ENCODE data around the gene NSMCE4A. TPM values are rescaled to one million over a fixed set of nuclear protein-coding genes. Genes with fewer than 3 reads are reported as not detected.
A peak's percentile ranks its signal among the peaks of the same experiment; 100 is the strongest.
"Not testable (repeated sequence)": the region's sequence is repeated elsewhere in the genome, so short reads cannot be mapped to it uniquely, and the experiment has no call there.

Gene NSMCE4A
- total RNA-seq: 100 to 1,000 TPM in 1 of 4 donors, 10 to 100 TPM in 3; 52.7 to 168 (median 66.4) TPM

- H3K27ac ChIP-seq: peak within 1 kb of the TSS; percentile 97
- TF ChIP-seq CTCF (IDR thresholded peaks at IDR 0.05): no peak
- TF ChIP-seq POLR2AphosphoS5 (IDR thresholded peaks at IDR 0.05): peak in 1 of 3 donors; percentile 37
- no peak for TF ChIP-seq POLR2A (IDR thresholded peaks at IDR 0.05)
- no peak for TF ChIP-seq EP300 (IDR thresholded peaks at IDR 0.05)
- H3K4me1 ChIP-seq: peaks cover 23% of the 10 kb centered on the region
- under 1% methylated on average over 29 of the region's 101 CpGs for WGBS
- peaks cover 18% of the 10 kb centered on the region for H3K36me3 ChIP-seq
- peak; percentile 83 to 87 for DNase-seq (ENCODE audit: low spot score in 2 of 2)
- no peaks in the 10 kb centered on the region for H3K27me3 ChIP-seq
- H3K9me3 ChIP-seq: no peaks in the 10 kb centered on the region
- peak within 1 kb of the TSS; percentile 84 for H3K4me3 ChIP-seq
Measured at GRCh38 chr10:121974535-121975294, at the start of gene NSMCE4A. Gene NSMCE4A, minus strand, starts transcription at chr10:121975217. Its CDS starts 52 bp downstream, at chr10:121975165.

DNA sequence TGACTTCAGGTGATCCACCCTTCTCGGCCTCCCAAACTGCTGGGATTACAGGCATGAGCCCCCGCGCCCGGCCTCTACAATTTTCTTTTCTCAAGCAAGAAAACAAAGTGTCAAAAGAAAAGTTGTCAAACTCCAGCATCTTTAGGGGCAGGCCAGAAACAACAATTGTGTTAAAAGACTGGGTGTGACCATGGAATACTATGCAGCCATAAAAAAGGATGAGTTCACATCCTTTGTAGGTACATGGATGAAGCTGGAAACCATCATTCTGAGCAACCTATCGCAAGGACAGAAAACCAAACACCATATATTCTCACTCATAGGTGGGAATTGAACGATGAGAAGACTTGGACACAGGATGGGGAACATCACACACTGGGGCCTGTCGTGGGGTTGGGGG is 48.2 kb upstream of the NSMCE4A start:
- H3K9me3 ChIP-seq; H3K4me3 ChIP-seq; H3K27ac ChIP-seq; H3K36me3 ChIP-seq; DNase-seq (ENCODE audit: low spot score in 2 of 2); H3K27me3 ChIP-seq: not testable (repeated sequence)
- WGBS: 98% methylated on average over 7 of the region's 7 CpGs
- peaks cover 33% of the 10 kb centered on the region for H3K4me1 ChIP-seq

- peak overlapping the region; percentile 42 for H3K4me3 ChIP-seq
- DNase-seq (ENCODE audit: low spot score in 2 of 2): no peak
- 78% methylated on average over 4 of the region's 4 CpGs for WGBS
- H3K27ac ChIP-seq: peak overlapping the region; percentile 94
- TF ChIP-seq POLR2AphosphoS5 (IDR thresholded peaks at IDR 0.05): no peak
- no peak for TF ChIP-seq EP300 (IDR thresholded peaks at IDR 0.05)
- TF ChIP-seq CTCF (IDR thresholded peaks at IDR 0.05): no peak
- TF ChIP-seq POLR2A (IDR thresholded peaks at IDR 0.05): no peak
- H3K9me3 ChIP-seq: no peaks in the 10 kb centered on the region
- no peaks in the 10 kb centered on the region for H3K27me3 ChIP-seq
- H3K36me3 ChIP-seq: no peaks in the 10 kb centered on the region
- peaks cover 35% of the 10 kb centered on the region for H3K4me1 ChIP-seq
Measured at GRCh38 chr10:122022276-122022675, 47.3 kb upstream of the NSMCE4A start.

DNA sequence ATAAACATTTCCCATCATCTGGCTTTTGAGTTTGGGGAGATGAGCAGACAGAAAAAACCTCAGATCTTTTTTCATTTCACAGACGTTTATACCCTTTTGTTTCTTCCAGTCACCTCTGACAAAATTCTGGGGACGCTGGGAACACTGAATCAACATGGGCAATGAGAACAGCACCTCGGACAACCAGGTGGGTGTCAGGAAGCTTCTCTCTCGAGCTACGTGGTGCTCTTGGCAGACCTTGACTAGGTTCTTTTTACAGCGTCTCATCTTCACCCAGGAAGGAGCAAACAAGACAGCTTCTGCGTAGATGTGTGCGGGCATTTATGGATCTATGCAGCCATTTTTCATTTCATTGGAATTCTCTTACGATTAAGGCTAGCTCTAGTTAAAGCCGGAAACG is 46.8 kb upstream of the NSMCE4A start:
- TF ChIP-seq EP300 (IDR thresholded peaks at IDR 0.05) (no peak), POLR2AphosphoS5 (IDR thresholded peaks at IDR 0.05) (no peak), POLR2A (IDR thresholded peaks at IDR 0.05) (no peak), CTCF (IDR thresholded peaks at IDR 0.05) (no peak)
- Histone ChIP-seq H3K4me1 (peaks cover 35% of the 10 kb centered on the region), H3K4me3 (peak overlapping the region; percentile 42), H3K27me3 (no peaks in the 10 kb centered on the region), H3K27ac (peak overlapping the region; percentile 94), H3K9me3 (no peaks in the 10 kb centered on the region), H3K36me3 (no peaks in the 10 kb centered on the region)
- 50% methylated on average over 11 of the region's 11 CpGs for WGBS
- no peak for DNase-seq (ENCODE audit: low spot score in 2 of 2)

DNA sequence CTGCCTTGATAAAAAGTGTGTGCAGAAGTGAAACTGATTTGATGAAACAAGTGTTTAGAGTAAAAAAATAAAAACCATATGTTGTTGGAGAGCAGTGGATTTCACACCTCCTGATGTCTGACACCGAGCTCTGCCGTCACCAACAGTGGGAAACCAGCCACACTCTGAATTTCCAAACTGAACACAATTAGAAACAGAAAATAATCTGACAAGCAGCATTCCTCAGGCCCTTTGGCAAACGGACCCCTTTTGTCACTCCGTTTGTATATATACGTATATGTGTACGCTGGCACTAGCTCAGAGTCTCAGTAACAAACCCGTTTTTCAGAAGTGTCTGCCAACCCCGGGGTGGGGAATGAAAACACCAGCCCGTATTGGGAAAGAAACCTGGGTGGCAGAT is 46.4 kb upstream of the NSMCE4A start:
- Histone ChIP-seq H3K4me1 (peaks cover 35% of the 10 kb centered on the region), H3K4me3 (peak overlapping the region; percentile 42), H3K27ac (peak overlapping the region; percentile 94), H3K36me3 (no peaks in the 10 kb centered on the region), H3K27me3 (no peaks in the 10 kb centered on the region), H3K9me3 (no peaks in the 10 kb centered on the region)
- TF ChIP-seq POLR2A (IDR thresholded peaks at IDR 0.05) (no peak), POLR2AphosphoS5 (IDR thresholded peaks at IDR 0.05) (peak in 1 of 3 donors; percentile 24)
- WGBS: 27% methylated on average over 9 of the region's 9 CpGs
- DNase-seq (ENCODE audit: low spot score in 2 of 2): peak in 1 of 2 donors; percentile 84

DNA sequence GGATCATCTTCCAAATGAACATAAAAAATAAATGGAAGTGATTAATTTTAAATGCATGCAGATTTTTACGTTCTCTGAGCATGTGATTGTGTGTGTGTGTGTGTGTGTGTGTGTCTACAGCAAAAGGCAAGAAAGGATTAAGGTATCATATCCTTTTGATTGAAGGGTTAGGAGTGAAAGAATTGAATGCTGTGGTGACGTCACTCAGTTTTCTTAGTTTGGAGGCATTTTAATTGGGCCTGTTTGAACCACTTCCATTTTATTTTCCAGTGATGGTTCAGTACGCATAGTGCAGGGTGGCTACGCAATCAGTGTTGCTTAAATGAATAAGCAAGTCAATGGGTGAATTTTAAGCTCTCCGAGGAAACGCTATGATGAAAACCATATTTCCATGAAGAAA is 45.2 kb upstream of the NSMCE4A start:
- Histone ChIP-seq H3K4me3 (peak overlapping the region; percentile 42), H3K36me3 (no peaks in the 10 kb centered on the region), H3K4me1 (peaks cover 35% of the 10 kb centered on the region), H3K27ac (peak overlapping the region; percentile 94), H3K9me3 (no peaks in the 10 kb centered on the region), H3K27me3 (no peaks in the 10 kb centered on the region)
- TF ChIP-seq CTCF (IDR thresholded peaks at IDR 0.05): no peak
- no peak for TF ChIP-seq POLR2AphosphoS5 (IDR thresholded peaks at IDR 0.05)
- no peak for TF ChIP-seq EP300 (IDR thresholded peaks at IDR 0.05)
- TF ChIP-seq POLR2A (IDR thresholded peaks at IDR 0.05): no peak
- no peak for DNase-seq (ENCODE audit: low spot score in 2 of 2)
- 67% methylated on average over 6 of the region's 6 CpGs for WGBS
